Measurements from ENCODE around the gene HPCAL1. TPM values are rescaled to one million over a fixed set of nuclear protein-coding genes. Genes with fewer than 3 reads are reported as not detected.
A peak's percentile ranks its signal among the peaks of the same experiment; 100 is the strongest.

The HPCAL1 gene
- total RNA-seq, 2 donors from 2014 or later, result 22.5 to 203 TPM

DNA sequence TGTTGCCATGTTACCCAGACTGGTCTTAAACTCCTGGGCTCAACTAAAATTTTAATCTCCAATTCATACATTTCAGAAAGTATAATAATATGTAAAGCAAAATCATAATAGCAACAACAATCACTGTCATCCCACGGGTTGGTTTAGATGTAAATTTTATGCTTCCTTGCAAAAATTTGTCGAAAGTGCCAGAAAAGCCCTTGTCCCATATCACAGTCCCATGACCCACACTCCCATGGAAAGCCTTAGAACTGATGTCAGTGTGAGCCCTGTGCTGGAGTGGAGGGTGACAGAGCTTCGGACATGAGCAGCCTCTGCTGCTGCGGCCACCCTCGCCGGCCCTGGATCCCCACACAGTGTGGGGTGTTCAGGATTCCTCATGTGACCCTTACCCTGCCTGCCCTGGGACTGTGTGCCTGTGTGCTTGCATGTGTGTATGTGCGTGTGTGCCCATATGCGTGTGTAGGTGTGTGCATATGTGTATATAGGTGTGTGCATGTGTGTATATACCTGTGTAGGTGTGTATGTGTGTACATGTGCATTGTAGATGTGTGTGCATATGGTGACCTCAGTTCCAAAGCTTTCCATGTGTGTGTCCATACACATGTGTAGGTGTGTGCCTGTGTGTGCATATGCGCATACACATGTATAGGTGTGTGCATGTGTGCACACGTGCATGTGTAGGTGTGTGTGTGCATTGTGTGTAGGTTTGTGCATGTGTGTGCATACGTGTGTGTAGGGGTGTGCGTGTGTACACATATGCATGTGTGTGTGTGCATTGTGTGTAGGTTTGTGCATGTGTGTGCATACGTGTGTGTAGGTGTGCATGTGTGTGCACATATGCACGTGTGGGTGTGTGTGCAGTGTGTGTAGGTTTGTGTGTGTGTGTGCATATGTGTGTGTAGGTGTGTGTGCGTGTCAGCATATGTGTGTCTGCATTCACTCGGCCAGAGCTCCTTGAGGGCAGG, 65.1 kb downstream of the HPCAL1 start:
- Histone ChIP-seq H3K4me1 (replicated peaks) (peaks cover 3% of the 10 kb centered on the region), H3K9me3 (no peaks in the 10 kb centered on the region), H3K27me3 (replicated peaks; ENCODE audit: insufficient read depth) (no peaks in the 10 kb centered on the region), H3K36me3 (no peaks in the 10 kb centered on the region), H3K4me3 (no peak overlapping the region), H3K27ac (no peak overlapping the region)
- no peak for DNase-seq (ENCODE audit: low spot score)
- no peak for TF ChIP-seq POLR2A (IDR thresholded peaks at IDR 0.05)
- TF ChIP-seq, protein P1, sequence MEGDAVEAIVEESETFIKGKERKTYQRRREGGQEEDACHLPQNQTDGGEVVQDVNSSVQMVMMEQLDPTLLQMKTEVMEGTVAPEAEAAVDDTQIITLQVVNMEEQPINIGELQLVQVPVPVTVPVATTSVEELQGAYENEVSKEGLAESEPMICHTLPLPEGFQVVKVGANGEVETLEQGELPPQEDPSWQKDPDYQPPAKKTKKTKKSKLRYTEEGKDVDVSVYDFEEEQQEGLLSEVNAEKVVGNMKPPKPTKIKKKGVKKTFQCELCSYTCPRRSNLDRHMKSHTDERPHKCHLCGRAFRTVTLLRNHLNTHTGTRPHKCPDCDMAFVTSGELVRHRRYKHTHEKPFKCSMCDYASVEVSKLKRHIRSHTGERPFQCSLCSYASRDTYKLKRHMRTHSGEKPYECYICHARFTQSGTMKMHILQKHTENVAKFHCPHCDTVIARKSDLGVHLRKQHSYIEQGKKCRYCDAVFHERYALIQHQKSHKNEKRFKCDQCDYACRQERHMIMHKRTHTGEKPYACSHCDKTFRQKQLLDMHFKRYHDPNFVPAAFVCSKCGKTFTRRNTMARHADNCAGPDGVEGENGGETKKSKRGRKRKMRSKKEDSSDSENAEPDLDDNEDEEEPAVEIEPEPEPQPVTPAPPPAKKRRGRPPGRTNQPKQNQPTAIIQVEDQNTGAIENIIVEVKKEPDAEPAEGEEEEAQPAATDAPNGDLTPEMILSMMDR (IDR thresholded peaks at IDR 0.05), result no peak
- WGBS, result 88% methylated on average over 16 of the region's 16 CpGs
- intact Hi-C loops (cut with DNase I), result no loop called here

DNA sequence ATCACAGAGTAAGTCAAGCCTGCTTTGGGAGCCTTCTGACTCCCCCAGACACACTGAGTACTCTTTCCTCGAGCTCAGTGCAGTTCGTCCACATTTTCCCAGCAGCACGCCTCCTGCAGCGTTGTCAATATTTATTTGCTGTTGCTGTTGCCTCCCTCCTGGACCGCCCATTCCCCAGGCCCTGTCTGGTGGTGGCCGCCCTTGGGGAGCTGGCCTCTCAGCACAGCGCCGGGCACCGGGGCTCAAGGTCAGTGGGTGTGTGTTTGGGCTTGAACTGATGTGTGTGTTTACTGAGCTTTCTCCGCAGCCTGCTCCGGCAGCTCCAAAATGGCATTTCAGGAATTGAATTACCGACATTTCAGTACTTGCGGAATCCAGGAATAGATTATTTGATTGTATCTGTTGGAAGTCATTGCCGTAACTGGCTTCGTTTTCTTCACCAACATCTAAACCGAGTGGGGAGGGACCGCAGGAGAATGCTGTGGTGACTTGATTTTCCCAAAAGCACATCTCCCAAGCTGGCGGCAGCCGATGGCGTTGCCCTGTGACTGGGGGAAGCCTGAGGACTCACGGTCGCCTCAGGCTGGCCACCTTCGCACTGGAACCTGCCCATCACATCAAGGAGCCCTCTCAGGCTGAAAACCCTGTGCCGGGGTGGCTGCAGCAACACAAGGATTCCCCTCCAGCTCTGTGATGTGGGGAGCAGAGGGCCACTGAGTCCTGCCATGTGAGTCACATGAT, 66.0 kb downstream of the HPCAL1 start:
- no peak overlapping the region for H3K27ac ChIP-seq
- WGBS, result 82% methylated on average over 24 of the region's 24 CpGs
- H3K4me3 ChIP-seq, result no peak overlapping the region
- TF ChIP-seq POLR2A (IDR thresholded peaks at IDR 0.05) (no peak), POLR2AphosphoS5 (IDR thresholded peaks at IDR 0.05) (no peak)
- TF ChIP-seq, protein P1 (IDR thresholded peaks at IDR 0.05), result no peak
- no peak for DNase-seq (ENCODE audit: low spot score)
- no peaks in the 10 kb centered on the region for H3K36me3 ChIP-seq
- no peaks in the 10 kb centered on the region for H3K9me3 ChIP-seq
- peaks cover 3% of the 10 kb centered on the region for H3K4me1 ChIP-seq (replicated peaks)
- intact Hi-C loops (cut with DNase I), result no loop called here
- H3K27me3 ChIP-seq (replicated peaks; ENCODE audit: insufficient read depth), result no peaks in the 10 kb centered on the region

DNA sequence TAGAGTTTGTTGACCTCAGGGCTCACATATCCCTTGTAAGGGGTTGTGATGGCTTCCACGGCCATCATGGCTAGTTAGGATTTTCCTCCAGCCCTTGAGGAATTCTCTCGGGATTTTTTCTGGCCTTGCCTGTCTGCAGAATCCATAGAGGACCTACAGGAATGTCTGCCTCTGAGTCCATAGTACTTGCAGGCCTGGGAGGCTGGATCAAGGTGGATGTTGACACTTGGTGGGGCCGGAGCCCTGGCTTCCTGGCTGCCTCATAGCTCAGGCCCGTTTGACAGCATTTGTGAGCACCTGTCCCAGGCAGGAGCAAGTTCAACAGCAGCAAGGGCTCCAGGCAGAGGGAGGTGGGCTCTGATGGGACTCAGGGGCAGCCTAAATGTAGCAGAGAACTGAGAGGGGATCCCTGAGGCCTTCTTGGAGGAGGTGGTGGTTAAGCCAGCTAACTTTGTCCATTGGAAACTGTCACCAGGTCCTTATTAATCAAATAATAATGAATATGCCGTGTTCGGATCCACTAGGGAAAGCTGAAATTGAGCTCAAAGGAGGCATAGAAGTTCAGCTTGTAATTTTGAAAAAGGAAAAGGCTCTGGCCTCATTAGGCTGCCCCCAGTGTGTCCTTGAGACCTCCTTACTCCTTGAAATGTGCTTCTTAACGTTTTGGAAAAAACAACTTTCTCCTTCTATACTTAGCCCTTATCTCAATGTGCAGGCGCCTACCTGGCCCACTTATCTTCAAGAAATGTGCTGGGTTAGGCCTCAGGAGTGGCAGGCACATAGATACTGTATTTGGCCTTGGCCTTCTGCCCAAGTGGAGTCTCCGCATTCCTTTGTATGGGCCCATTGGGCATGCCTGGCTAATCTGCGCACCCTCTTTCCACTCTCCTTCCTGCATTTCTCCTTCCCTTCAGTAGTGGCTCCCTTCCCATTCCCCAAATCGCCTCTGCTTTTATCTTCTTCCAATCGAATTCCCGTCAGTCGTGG, 66.9 kb downstream of the HPCAL1 start:
- no peak overlapping the region for H3K27ac ChIP-seq
- TF ChIP-seq POLR2AphosphoS5 (IDR thresholded peaks at IDR 0.05) (no peak), POLR2A (IDR thresholded peaks at IDR 0.05) (no peak)
- TF ChIP-seq, protein P1 (IDR thresholded peaks at IDR 0.05), result no peak

DNA sequence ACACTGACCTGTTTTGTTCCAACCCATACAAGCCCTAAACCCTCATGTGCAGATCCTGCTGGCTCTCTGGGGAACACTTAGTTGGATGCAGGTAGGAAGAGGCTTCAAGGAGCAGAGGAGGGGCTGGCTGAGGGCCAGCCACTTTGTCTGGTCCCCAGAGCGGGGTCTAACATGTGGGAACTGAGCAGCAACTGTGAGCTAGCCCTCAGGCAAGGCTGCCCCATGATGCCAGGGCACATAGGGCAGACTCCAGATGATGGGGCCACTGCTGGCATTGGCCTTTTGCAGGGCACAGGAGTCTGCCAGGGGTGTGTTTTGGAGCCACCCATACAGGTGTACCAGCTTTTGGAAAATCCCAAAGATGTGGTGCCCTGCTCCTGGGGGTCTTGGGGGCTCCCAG, 67.7 kb downstream of the HPCAL1 start:
- H3K4me1 ChIP-seq (replicated peaks), result peaks cover 3% of the 10 kb centered on the region
- no peaks in the 10 kb centered on the region for H3K27me3 ChIP-seq (replicated peaks; ENCODE audit: insufficient read depth)
- no peak overlapping the region for H3K4me3 ChIP-seq
- H3K9me3 ChIP-seq, result no peaks in the 10 kb centered on the region
- H3K36me3 ChIP-seq, result no peaks in the 10 kb centered on the region
- DNase-seq (ENCODE audit: low spot score), result no peak
- intact Hi-C loops (cut with DNase I), result no loop called here
- 100% methylated on average over 1 of the region's 1 CpG for WGBS
- no peak overlapping the region for H3K27ac ChIP-seq
- TF ChIP-seq, protein P1 (IDR thresholded peaks at IDR 0.05), result no peak
- TF ChIP-seq POLR2AphosphoS5 (IDR thresholded peaks at IDR 0.05), result no peak
- TF ChIP-seq POLR2A (IDR thresholded peaks at IDR 0.05), result no peak

More for the DNA sequence above, 66.9 kb downstream of the HPCAL1 start:
- WGBS, result 82% methylated on average over 13 of the region's 14 CpGs
- no peaks in the 10 kb centered on the region for H3K36me3 ChIP-seq
- H3K4me1 ChIP-seq (replicated peaks), result peaks cover 3% of the 10 kb centered on the region
- H3K4me3 ChIP-seq, result no peak overlapping the region
- intact Hi-C loops (cut with DNase I), result no loop called here
- H3K27me3 ChIP-seq (replicated peaks; ENCODE audit: insufficient read depth), result no peaks in the 10 kb centered on the region
- DNase-seq (ENCODE audit: low spot score), result peak; percentile 35
- H3K9me3 ChIP-seq, result no peaks in the 10 kb centered on the region

Measured in prostate gland (tissue), 2 donors.